Vagina (tissue), 2 donors: ENCODE data around the gene MBNL2. TPM values are rescaled to one million over a fixed set of nuclear protein-coding genes. Genes with fewer than 3 reads are reported as not detected.
"Not testable (repeated sequence)": the region's sequence is repeated elsewhere in the genome, so short reads cannot be mapped to it uniquely, and the experiment has no call there.

Source experiments
- DNase-seq, 2 donors: peaks; one replicate each; pipeline ENCODE4 v3.0.0-alpha.2; 2017; ENCODE audit errors: extremely low spot score in 2 of 2
- H3K27ac ChIP-seq: fragments of 200-600 bp; sonication (generic); one replicate; pipeline ENCODE4 v1.5.1; 2019
- H3K27me3 ChIP-seq: fragments of 200-600 bp; sonication (generic); one replicate; pipeline ENCODE4 v1.5.1; 2019
- H3K36me3 ChIP-seq, 2 donors: fragments of 200-600 bp; sonication (generic); one replicate each; pipeline ENCODE4 v1.5.1; 2017 to 2019
- H3K4me1 ChIP-seq: fragments of 200-600 bp; sonication (generic); one replicate; pipeline ENCODE4 v1.5.1; 2019
- H3K4me3 ChIP-seq, 2 donors: fragments of 200-600 bp; sonication (generic); 1 replicate in 1 of 2; 2 replicates in 1 of 2; pipeline ENCODE4 v1.5.1; 2016 to 2019
- H3K9me3 ChIP-seq: fragments of 200-600 bp; sonication (generic); one replicate; pipeline ENCODE4 v1.5.1; 2019
- CTCF ChIP-seq, 3 experiments: fragments of 450-650 bp in 2 of 3; fragments of 200-600 bp in 1 of 3; sonication (generic) in 1 of 3; IDR thresholded peaks; one replicate each; pipeline ENCODE4 v1.5.1; 2017 to 2019; ENCODE audit warnings: antibody characterized with exemption in 3 of 3, mild to moderate bottlenecking in 2 of 3, moderate library complexity in 2 of 3
- POLR2A ChIP-seq, 2 donors: fragments of 450-650 bp; IDR thresholded peaks; one replicate each; pipeline ENCODE4 v1.6.1; 2017; ENCODE audit warnings: antibody characterized with exemption in 2 of 2, mild to moderate bottlenecking in 2 of 2, moderate library complexity in 2 of 2
- POLR2AphosphoS5 ChIP-seq, 2 donors: sonication (generic); formaldehyde crosslinking; IDR thresholded peaks; one replicate each; pipeline ENCODE4 v1.9.0; 2017; ENCODE audit warnings: antibody characterized with exemption in 2 of 2, mild to moderate bottlenecking in 2 of 2, low read depth in 1 of 2; ENCODE audit not compliant: insufficient read depth in 1 of 2
- intact Hi-C: fragments of 100-400 bp; cut with DNase I; formaldehyde crosslinking; loops from one replicate; pipeline ENCODE4 v1.15.1; 2023
- total RNA-seq: library from RNA; depleted of rRNA; stranded (reverse); fragments of >200 nt; gene quantifications from one replicate; pipeline ENCODE4 v1.2.3, GENCODE V29; 2016

The MBNL2 gene
- total RNA-seq, 1 donor from 2014 or later: 63.1 TPM

GRCh38 chr13:97205982-97206381, 16.2 kb upstream of the MBNL2 start:
- Histone ChIP-seq H3K36me3 (no peaks in the 10 kb centered on the region), H3K4me1 (no peaks in the 10 kb centered on the region), H3K27ac (no peak overlapping the region), H3K9me3 (no peaks in the 10 kb centered on the region), H3K27me3 (no peaks in the 10 kb centered on the region), H3K4me3 (no peak overlapping the region)
- TF ChIP-seq POLR2AphosphoS5 (IDR thresholded peaks at IDR 0.05; ENCODE audit: insufficient read depth in 1 of 2, low read depth in 1 of 2) (no peak), CTCF (IDR thresholded peaks at IDR 0.05) (no peak), POLR2A (IDR thresholded peaks at IDR 0.05) (no peak)
- DNase-seq: no peak
- intact Hi-C loops: no loop called here

- H3K27ac ChIP-seq, H3K4me1 ChIP-seq, H3K36me3 ChIP-seq, intact Hi-C loops, H3K9me3 ChIP-seq, DNase-seq, H3K4me3 ChIP-seq, H3K27me3 ChIP-seq: not testable (repeated sequence)
These were observed 14.9 kb upstream of the MBNL2 start for GRCh38 chr13:97207252-97207651.

- intact Hi-C loops: no loop called here
- no peak overlapping the region for H3K27ac ChIP-seq
- no peak for TF ChIP-seq POLR2A (IDR thresholded peaks at IDR 0.05)
- TF ChIP-seq POLR2AphosphoS5 (IDR thresholded peaks at IDR 0.05; ENCODE audit: insufficient read depth in 1 of 2, low read depth in 1 of 2): no peak
- TF ChIP-seq CTCF (IDR thresholded peaks at IDR 0.05): no peak
- H3K27me3 ChIP-seq: no peaks in the 10 kb centered on the region
- no peak for DNase-seq
- no peaks in the 10 kb centered on the region for H3K4me1 ChIP-seq
- no peaks in the 10 kb centered on the region for H3K36me3 ChIP-seq
- H3K4me3 ChIP-seq: no peak overlapping the region
- no peaks in the 10 kb centered on the region for H3K9me3 ChIP-seq
These were observed 10.8 kb upstream of the MBNL2 start for GRCh38 chr13:97211300-97211699.

GRCh38 chr13:97212004-97212403, 10.1 kb upstream of the MBNL2 start:
- H3K4me3 ChIP-seq: no peak overlapping the region
- DNase-seq: no peak
- intact Hi-C loops: no loop called here
- no peaks in the 10 kb centered on the region for H3K36me3 ChIP-seq
- H3K4me1 ChIP-seq: no peaks in the 10 kb centered on the region
- no peaks in the 10 kb centered on the region for H3K27me3 ChIP-seq
- H3K27ac ChIP-seq: no peak overlapping the region
- no peak for TF ChIP-seq POLR2A (IDR thresholded peaks at IDR 0.05)
- TF ChIP-seq POLR2AphosphoS5 (IDR thresholded peaks at IDR 0.05; ENCODE audit: insufficient read depth in 1 of 2, low read depth in 1 of 2): no peak
- TF ChIP-seq CTCF (IDR thresholded peaks at IDR 0.05): no peak
- no peaks in the 10 kb centered on the region for H3K9me3 ChIP-seq

- Histone ChIP-seq H3K4me1 (no peaks in the 10 kb centered on the region), H3K27ac (no peak overlapping the region), H3K4me3 (no peak overlapping the region), H3K9me3 (no peaks in the 10 kb centered on the region), H3K36me3 (no peaks in the 10 kb centered on the region), H3K27me3 (no peaks in the 10 kb centered on the region)
- TF ChIP-seq POLR2A (IDR thresholded peaks at IDR 0.05): no peak
- no peak for TF ChIP-seq POLR2AphosphoS5 (IDR thresholded peaks at IDR 0.05; ENCODE audit: insufficient read depth in 1 of 2, low read depth in 1 of 2)
- no peak for TF ChIP-seq CTCF (IDR thresholded peaks at IDR 0.05)
- intact Hi-C loops: no loop called here
- peak in 1 of 2 donors; percentile 8 for DNase-seq
These were observed 9.5 kb upstream of the MBNL2 start for GRCh38 chr13:97212601-97213040.

GRCh38 chr13:97214921-97215320, 7.2 kb upstream of the MBNL2 start:
- no peak for TF ChIP-seq POLR2AphosphoS5 (IDR thresholded peaks at IDR 0.05; ENCODE audit: insufficient read depth in 1 of 2, low read depth in 1 of 2)
- no peak for TF ChIP-seq POLR2A (IDR thresholded peaks at IDR 0.05)
- TF ChIP-seq CTCF (IDR thresholded peaks at IDR 0.05): no peak
- Histone ChIP-seq H3K36me3 (no peaks in the 10 kb centered on the region), H3K4me1 (no peaks in the 10 kb centered on the region), H3K4me3 (no peak overlapping the region), H3K27me3 (no peaks in the 10 kb centered on the region), H3K27ac (no peak overlapping the region), H3K9me3 (no peaks in the 10 kb centered on the region)
- intact Hi-C loops: no loop called here
- DNase-seq: peak in 1 of 2 donors; percentile 25
